BLaER1 (cell line): Measurements from ENCODE around the gene TRAK1.

Source experiments
- H3K27ac ChIP-seq: shearing (Covaris generic); formaldehyde crosslinking; 2 replicates; pipeline ENCODE4 v1.8.1; 2022
- H3K27me3 ChIP-seq: shearing (Covaris generic); formaldehyde crosslinking; 2 replicates; pipeline ENCODE4 v1.8.1; 2022
- H3K36me3 ChIP-seq: shearing (Covaris generic); formaldehyde crosslinking; 2 replicates; pipeline ENCODE4 v1.8.1; 2022
- H3K4me1 ChIP-seq: shearing (Covaris generic); formaldehyde crosslinking; 2 replicates; pipeline ENCODE4 v1.8.1; 2022
- H3K4me2 ChIP-seq: shearing (Covaris generic); formaldehyde crosslinking; 2 replicates; pipeline ENCODE4 v1.8.1; 2022
- H3K4me3 ChIP-seq: shearing (Covaris generic); formaldehyde crosslinking; 2 replicates; pipeline ENCODE4 v1.8.1; 2022
- H3K9ac ChIP-seq: shearing (Covaris generic); formaldehyde crosslinking; 2 replicates; pipeline ENCODE4 v1.8.1; 2022
- H3K9me3 ChIP-seq: shearing (Covaris generic); formaldehyde crosslinking; 2 replicates; pipeline ENCODE4 v1.8.1; 2022
- H4K20me1 ChIP-seq: shearing (Covaris generic); formaldehyde crosslinking; 2 replicates; pipeline ENCODE4 v1.8.1; 2022
- Cebpa-rat ChIP-seq: shearing (Covaris generic); IDR thresholded peaks from 2 replicates; pipeline ENCODE4 v1.8.1; 2022

Gene TRAK1

DNA sequence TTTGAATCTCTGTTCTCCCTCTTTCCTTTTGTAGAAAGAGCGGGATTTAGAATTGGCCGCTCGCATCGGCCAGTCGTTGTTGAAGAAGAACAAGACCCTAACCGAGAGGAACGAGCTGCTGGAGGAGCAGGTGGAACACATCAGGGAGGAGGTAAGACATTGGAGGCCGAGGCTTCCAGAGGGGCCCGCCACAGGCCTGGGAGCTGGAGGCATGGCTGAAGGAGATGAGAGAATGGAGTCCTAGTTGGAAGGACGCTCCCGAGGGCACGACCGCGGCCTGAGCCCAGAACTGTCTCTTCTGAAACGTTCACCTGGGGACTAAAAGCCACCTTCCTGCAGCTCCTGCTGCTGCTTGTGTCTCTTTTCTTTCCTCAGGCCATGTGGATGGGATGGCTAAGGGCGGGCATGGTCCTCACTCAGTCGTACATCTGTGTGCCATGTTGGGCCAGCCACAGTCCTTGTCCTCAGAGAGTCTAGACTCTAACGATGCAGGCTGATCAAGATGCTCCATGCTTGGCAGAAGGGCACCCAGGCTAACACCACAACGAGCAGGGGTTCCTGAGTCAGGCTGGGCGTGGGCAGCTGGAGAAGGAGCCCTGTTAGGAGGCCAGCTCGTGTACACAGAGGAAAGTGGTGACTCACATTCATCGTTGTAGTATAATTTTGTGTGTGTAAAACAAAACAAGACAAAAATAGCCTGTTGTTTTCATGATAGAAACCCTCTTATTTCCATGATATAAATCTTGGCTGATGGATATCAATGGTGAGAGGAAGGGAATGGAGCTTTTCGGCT, 93.7 kb downstream of the TRAK1 start:
- H3K9ac ChIP-seq: no peak overlapping the region
- H3K4me3 ChIP-seq: no peak overlapping the region
- peaks cover 76% of the 10 kb centered on the region for H3K36me3 ChIP-seq
- H3K4me2 ChIP-seq: no peak overlapping the region
- no peaks in the 10 kb centered on the region for H3K9me3 ChIP-seq
- H3K27me3 ChIP-seq: no peaks in the 10 kb centered on the region
- no peak overlapping the region for H3K27ac ChIP-seq
- no peak for TF ChIP-seq Cebpa-rat
- peaks cover 96% of the 10 kb centered on the region for H4K20me1 ChIP-seq
- no peaks in the 10 kb centered on the region for H3K4me1 ChIP-seq

- TF ChIP-seq Cebpa-rat: no peak
- no peaks in the 10 kb centered on the region for H3K9me3 ChIP-seq
- peaks cover 74% of the 10 kb centered on the region for H3K36me3 ChIP-seq
- no peak overlapping the region for H3K4me2 ChIP-seq
- H3K9ac ChIP-seq: no peak overlapping the region
- H4K20me1 ChIP-seq: peaks cover 96% of the 10 kb centered on the region
- no peaks in the 10 kb centered on the region for H3K27me3 ChIP-seq
- H3K4me3 ChIP-seq: no peak overlapping the region
- H3K4me1 ChIP-seq: peaks cover 30% of the 10 kb centered on the region
- H3K27ac ChIP-seq: no peak overlapping the region
These were observed 96.8 kb downstream of the TRAK1 start for GRCh38 chr3:42187936-42188335.

DNA sequence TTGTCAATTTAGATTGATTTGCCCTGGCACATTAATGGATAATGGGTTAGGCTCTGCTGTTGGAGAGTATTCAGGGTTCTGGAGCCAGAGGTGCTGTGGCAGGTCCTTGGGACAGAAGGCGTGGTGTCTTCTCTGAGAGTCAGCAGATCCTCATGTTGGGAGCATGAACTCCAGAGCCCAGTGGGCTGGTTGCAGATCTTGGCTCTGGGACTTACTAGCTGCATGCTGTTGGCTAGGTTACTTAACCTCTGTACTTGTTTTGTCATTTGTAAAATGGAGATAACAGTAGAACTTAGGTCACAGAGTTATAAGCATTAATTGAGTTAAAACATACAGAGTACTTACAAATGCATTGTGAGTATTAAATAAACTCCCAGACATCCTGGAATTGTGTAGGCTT, 97.2 kb downstream of the TRAK1 start:
- Histone ChIP-seq H3K36me3 (peaks cover 78% of the 10 kb centered on the region), H3K4me1 (peaks cover 34% of the 10 kb centered on the region), H3K4me2 (no peak overlapping the region), H3K9ac (no peak overlapping the region), H3K4me3 (no peak overlapping the region), H4K20me1 (peaks cover 96% of the 10 kb centered on the region), H3K27me3 (no peaks in the 10 kb centered on the region), H3K27ac (no peak overlapping the region), H3K9me3 (no peaks in the 10 kb centered on the region)
- no peak for TF ChIP-seq Cebpa-rat

GRCh38 chr3:42189001-42189460, 97.9 kb downstream of the TRAK1 start:
- Histone ChIP-seq H3K27me3 (no peaks in the 10 kb centered on the region), H3K9me3 (no peaks in the 10 kb centered on the region), H3K4me2 (no peak overlapping the region), H3K36me3 (peaks cover 84% of the 10 kb centered on the region), H3K4me1 (peaks cover 40% of the 10 kb centered on the region), H4K20me1 (peaks cover 96% of the 10 kb centered on the region), H3K4me3 (no peak overlapping the region), H3K27ac (no peak overlapping the region), H3K9ac (no peak overlapping the region)
- TF ChIP-seq Cebpa-rat: no peak

DNA sequence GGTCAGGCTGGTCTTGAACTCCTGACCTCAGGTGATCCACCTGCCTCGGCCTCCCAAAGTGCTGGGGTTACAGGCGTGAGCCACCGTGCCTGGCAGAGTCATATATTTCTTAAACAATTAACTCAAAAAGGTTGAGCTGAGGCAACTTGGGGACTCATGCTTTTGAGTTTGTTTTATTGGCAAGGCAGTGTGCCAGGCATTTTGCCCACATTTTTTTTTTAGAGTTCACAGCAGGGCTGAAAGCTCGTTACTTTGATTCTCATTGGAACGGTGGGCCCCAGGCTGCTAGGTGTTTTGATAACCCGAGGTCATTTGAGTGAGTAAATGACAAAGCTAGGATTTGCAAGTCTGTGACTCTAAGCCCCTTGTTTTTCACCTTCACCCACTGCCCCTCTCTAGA, 98.6 kb downstream of the TRAK1 start:
- Histone ChIP-seq H3K36me3 (peaks cover 84% of the 10 kb centered on the region), H3K4me1 (peaks cover 45% of the 10 kb centered on the region)

DNA sequence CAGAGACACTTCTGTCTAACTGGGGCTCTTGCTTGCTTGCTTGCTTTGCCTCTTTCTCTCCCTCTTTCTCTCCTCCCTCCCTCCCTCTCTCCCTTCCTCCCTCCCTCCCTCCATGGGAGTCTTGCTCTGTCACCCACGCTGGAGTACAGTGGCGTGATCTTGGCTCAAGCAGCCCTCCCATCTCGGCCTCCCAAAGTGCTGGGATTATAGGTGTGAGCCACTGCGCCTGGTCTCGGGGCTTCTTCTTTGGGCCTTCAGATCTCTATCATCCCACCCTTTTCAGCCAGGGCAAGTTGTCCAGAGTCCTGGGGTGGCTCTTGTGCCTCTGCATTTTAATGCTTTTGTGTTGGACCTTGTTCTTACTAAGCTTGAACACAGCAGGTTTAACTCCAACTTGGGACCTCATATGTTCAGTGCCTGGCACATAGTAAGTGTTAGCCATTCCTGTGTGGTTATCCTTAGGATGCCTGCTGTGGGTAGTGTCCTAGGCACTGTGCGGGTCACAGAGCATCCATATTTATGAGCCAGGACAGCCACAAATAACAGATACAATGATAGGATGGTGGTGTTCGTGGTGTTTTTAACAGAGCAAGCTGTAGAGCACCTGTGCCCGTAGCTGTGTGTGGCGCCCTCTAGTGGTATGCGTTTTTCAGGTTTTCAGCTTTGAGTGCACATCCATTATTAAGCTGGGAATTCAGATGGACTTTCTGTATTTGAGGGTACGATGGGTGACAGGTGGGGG, 99.7 kb downstream of the TRAK1 start:
- Histone ChIP-seq H3K9ac (no peak overlapping the region), H3K4me2 (peak overlapping the region; percentile 67), H4K20me1 (peaks cover 99% of the 10 kb centered on the region), H3K36me3 (peaks cover 86% of the 10 kb centered on the region), H3K4me1 (peaks cover 57% of the 10 kb centered on the region), H3K9me3 (no peaks in the 10 kb centered on the region), H3K4me3 (no peak overlapping the region), H3K27ac (0 out of 2 replicates have a peak overlapping the region, but pooled peaks have one; percentile 15), H3K27me3 (no peaks in the 10 kb centered on the region)
- no peak for TF ChIP-seq Cebpa-rat

More for the DNA sequence above, 98.6 kb downstream of the TRAK1 start:
- no peak overlapping the region for H3K4me3 ChIP-seq
- H4K20me1 ChIP-seq: peaks cover 96% of the 10 kb centered on the region
- no peak overlapping the region for H3K4me2 ChIP-seq
- 0 out of 2 replicates have a peak overlapping the region, but pooled peaks have one; percentile 15 for H3K27ac ChIP-seq
- H3K9me3 ChIP-seq: no peaks in the 10 kb centered on the region
- no peak for TF ChIP-seq Cebpa-rat
- no peaks in the 10 kb centered on the region for H3K27me3 ChIP-seq
- no peak overlapping the region for H3K9ac ChIP-seq

DNA sequence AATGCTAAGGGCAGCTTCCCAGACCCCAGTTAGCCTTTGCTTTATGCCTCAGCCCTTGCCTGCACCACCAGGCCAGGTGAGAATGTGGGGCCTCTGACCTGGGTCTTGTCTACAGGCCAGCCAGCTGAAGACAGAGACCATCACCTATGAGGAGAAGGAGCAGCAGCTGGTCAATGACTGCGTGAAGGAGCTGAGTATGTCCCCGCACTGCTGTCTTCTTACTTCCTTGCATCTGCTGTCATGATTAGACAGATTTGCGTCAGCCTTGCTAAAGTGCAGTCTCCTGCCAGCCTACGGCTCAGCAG, 100.2 kb downstream of the TRAK1 start:
- peaks cover 86% of the 10 kb centered on the region for H3K36me3 ChIP-seq
- H3K27ac ChIP-seq: no peak overlapping the region
- H4K20me1 ChIP-seq: peaks cover 99% of the 10 kb centered on the region
- no peak for TF ChIP-seq Cebpa-rat
- H3K4me1 ChIP-seq: peaks cover 62% of the 10 kb centered on the region
- no peaks in the 10 kb centered on the region for H3K9me3 ChIP-seq
- H3K9ac ChIP-seq: no peak overlapping the region; the same call in 1 of the 2 replicates
- no peaks in the 10 kb centered on the region for H3K27me3 ChIP-seq
- H3K4me3 ChIP-seq: no peak overlapping the region
- H3K4me2 ChIP-seq: peak overlapping the region; percentile 67

DNA sequence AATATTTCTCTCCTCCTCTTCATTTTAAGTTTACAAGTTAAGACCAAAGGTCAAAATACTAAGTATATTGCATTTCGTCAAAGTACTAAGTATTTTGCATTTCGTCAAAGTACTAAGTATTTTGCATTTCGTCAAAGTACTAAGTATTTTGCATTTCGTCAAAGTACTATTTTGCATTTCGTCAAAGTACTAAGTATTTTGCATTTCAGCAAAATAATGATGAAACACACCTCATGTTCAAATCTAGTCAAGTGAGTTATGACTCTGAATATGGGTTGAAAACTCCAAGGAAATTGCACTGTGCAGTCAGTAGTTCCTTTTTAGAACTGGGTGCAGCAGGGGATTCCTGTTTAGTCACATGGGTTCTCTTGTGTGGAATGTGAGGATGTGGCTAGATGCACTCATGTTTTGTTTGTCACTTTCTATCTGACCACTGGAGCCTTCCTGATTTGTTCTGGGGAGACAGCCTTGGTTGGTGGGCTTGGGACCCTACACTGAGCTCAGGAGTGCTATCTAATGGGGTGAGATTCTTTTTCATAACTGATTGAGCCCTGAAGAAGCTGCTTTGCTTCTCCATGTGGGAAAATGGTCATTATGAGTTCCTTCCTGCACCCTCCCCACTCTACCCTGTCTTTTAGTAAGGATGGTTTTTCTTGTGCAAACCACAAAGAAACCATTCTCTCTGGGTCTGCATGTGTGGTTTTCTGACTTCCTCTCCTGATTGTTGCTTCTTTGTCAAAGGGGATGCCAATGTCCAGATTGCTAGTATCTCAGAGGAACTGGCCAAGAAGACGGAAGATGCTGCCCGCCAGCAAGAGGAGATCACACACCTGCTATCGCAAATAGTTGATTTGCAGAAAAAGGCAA, 101.4 kb downstream of the TRAK1 start:
- no peaks in the 10 kb centered on the region for H3K9me3 ChIP-seq
- H4K20me1 ChIP-seq: peaks cover 87% of the 10 kb centered on the region
- no peak for TF ChIP-seq Cebpa-rat
- H3K4me2 ChIP-seq: peak overlapping the region; percentile 67
- H3K4me1 ChIP-seq: peaks cover 64% of the 10 kb centered on the region
- H3K4me3 ChIP-seq: no peak overlapping the region
- H3K27ac ChIP-seq: no peak overlapping the region
- peak overlapping the region; percentile 32; the same call in 1 of the 2 replicates for H3K9ac ChIP-seq
- peaks cover 86% of the 10 kb centered on the region for H3K36me3 ChIP-seq
- H3K27me3 ChIP-seq: no peaks in the 10 kb centered on the region

DNA sequence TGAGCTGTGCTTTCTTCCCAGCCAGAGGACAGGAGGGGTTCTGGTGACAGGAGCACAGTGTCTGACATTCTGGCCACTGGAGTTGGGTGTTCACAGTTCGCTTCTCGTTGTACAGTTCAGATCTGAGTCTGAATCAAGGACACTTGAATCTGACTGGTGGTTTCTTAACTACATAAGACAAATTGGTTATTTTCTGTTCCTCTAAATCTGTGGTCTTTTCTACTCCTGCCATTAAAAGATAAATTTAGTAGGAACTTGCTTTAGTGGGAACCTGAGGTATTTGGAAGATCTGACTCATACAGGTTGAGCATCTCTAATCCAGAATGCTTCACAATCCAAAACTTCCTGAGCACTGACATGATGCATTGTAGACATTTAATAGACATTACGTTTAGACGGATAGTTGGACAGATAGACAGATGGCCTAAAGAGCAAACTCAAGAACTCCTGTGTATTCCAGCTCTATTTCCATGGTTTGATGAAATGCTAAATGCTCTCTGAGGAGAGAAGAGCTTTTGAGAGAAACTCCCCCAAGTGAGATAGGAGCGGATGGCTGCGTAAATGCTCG, 103.9 kb downstream of the TRAK1 start:
- Histone ChIP-seq H3K36me3 (peaks cover 86% of the 10 kb centered on the region), H3K4me1 (peaks cover 71% of the 10 kb centered on the region), H3K27ac (no peak overlapping the region; the same call in 1 of the 2 replicates), H3K9ac (no peak overlapping the region), H3K27me3 (no peaks in the 10 kb centered on the region), H3K9me3 (no peaks in the 10 kb centered on the region), H3K4me3 (no peak overlapping the region), H3K4me2 (peak overlapping the region; percentile 55), H4K20me1 (peaks cover 70% of the 10 kb centered on the region)
- no peak for TF ChIP-seq Cebpa-rat
